Right lobe of liver (tissue), 6 donors: ENCODE measurements around the gene SLC2A1. TPM values are rescaled to one million over a fixed set of nuclear protein-coding genes. Genes with fewer than 3 reads are reported as not detected.

Experiments used
- ATAC-seq, 4 donors: fragments of 200-7000 bp; cut with Tn5 transposase; one replicate each; pipeline ENCODE4 v1.9.1; 2020; ENCODE audit warnings: mild to moderate bottlenecking in 4 of 4, moderate library complexity in 4 of 4
- DNase-seq, 3 donors: peaks; one replicate each; pipeline ENCODE4 v3.0.0-alpha.2; 2020
- H3K27ac ChIP-seq, 3 donors: fragments of 200-600 bp; one replicate each; pipeline ENCODE4 v1.8.0; 2022
- H3K27me3 ChIP-seq, 2 donors: fragments of 200-600 bp; one replicate each; pipeline ENCODE4 v1.8.0; 2022
- H3K36me3 ChIP-seq, 4 donors: fragments of 200-600 bp; sonication (generic) in 1 of 4; one replicate each; pipeline versions ENCODE4 v1.5.1 to v1.8.0; 2017 to 2022; ENCODE audit warnings: control low read depth in 1 of 4
- H3K4me1 ChIP-seq, 4 donors: fragments of 200-600 bp; sonication (generic) in 1 of 4; one replicate each; pipeline versions ENCODE4 v1.5.1 to v1.8.0; 2017 to 2022; ENCODE audit warnings: control low read depth in 1 of 4
- H3K4me3 ChIP-seq, 3 donors: fragments of 200-600 bp; one replicate each; pipeline ENCODE4 v1.8.0; 2022
- H3K9me3 ChIP-seq, 4 donors: fragments of 200-600 bp; sonication (generic) in 1 of 4; one replicate each; pipeline versions ENCODE4 v1.5.1 to v1.8.0; 2017 to 2022; ENCODE audit warnings: control low read depth in 1 of 4
- CTCF ChIP-seq, 4 donors: fragments of 200-600 bp in 3 of 4; fragments of 450-650 bp in 1 of 4; IDR thresholded peaks; one replicate each; pipeline versions ENCODE4 v1.5.1 to v1.8.0; 2016 to 2022; ENCODE audit warnings: antibody characterized with exemption in 4 of 4, mild to moderate bottlenecking in 2 of 4
- POLR2A ChIP-seq: fragments of 450-650 bp; IDR thresholded peaks from one replicate; pipeline ENCODE4 v1.6.1; 2017; ENCODE audit warnings: antibody characterized with exemption, mild to moderate bottlenecking
- WGBS: methylation state at CpG from one replicate; pipeline ENCODE4 v1.1.6; 2018; ENCODE audit warnings: low coverage, low lambda C conversion rate; ENCODE audit not compliant: insufficient coverage; ENCODE audit errors: missing lambda C conversion rate; 5-methylcytosine and 5-hydroxymethylcytosine counted together
- intact Hi-C, 2 donors: fragments of 100-400 bp; cut with DNase I; formaldehyde crosslinking; loops; one replicate each; pipeline versions ENCODE4 v1.11.2 to v1.14.1; 2022
- total RNA-seq, 6 experiments: library from RNA; depleted of rRNA in 2 of 6; stranded (reverse); fragments of >200 nt in 2 of 6; fragmentation: NEBNext Ultra II Directional in 3 of 6; extraction: Animal tissue kit (Norgen Biotek cat#: 25700) in 3 of 6; gene quantifications; one replicate each; pipeline versions ENCODE4 v1.1.0 to v1.2.4, GENCODE V29; 2016 to 2023
- donor health status: DM: no; HTN: yes; CAD: no.
- donor health status: DM: no; HTN: no; CAD: no.
- donor health status: DM: no; HTN: no; CAD: no.
- donor health status: DM: no; HTN: yes; CAD: no.
- donor health status: DM: no; HTN: yes; CAD: no.

The SLC2A1 gene
- total RNA-seq, 6 experiments from 2014 or later: 0.74 to 34.3 (median 5.8) TPM

- H3K27me3 ChIP-seq: no peaks in the 10 kb centered on the region
- TF ChIP-seq POLR2A (no peak), CTCF (IDR thresholded peaks at IDR 0.05) (no peak)
- intact Hi-C loops: no loop called here
- no peak overlapping the region for H3K4me3 ChIP-seq
- DNase-seq (peak in 1 of 3 donors; percentile 44), ATAC-seq (no peak)
- H3K4me1 ChIP-seq: no peaks in the 10 kb centered on the region
- H3K27ac ChIP-seq: no peak overlapping the region
- 66% methylated on average over 3 of the region's 3 CpGs for WGBS
- H3K36me3 ChIP-seq: no peaks in the 10 kb centered on the region
- H3K9me3 ChIP-seq: no peaks in the 10 kb centered on the region
Measured at GRCh38 chr1:42974767-42975437, 16.2 kb upstream of the SLC2A1 start.

GRCh38 chr1:42973799-42974198, 15.1 kb upstream of the SLC2A1 start:
- no peaks in the 10 kb centered on the region for H3K27me3 ChIP-seq
- no peak for TF ChIP-seq POLR2A
- TF ChIP-seq CTCF (IDR thresholded peaks at IDR 0.05): no peak
- no peaks in the 10 kb centered on the region for H3K4me1 ChIP-seq
- H3K36me3 ChIP-seq: no peaks in the 10 kb centered on the region
- no peak overlapping the region for H3K4me3 ChIP-seq
- intact Hi-C loops: no loop called here
- 93% methylated on average over 3 of the region's 3 CpGs for WGBS
- H3K9me3 ChIP-seq: no peaks in the 10 kb centered on the region
- H3K27ac ChIP-seq: no peak overlapping the region
- no peak for ATAC-seq
- DNase-seq: no peak

- H3K27ac ChIP-seq: no peak overlapping the region
Measured at GRCh38 chr1:42973286-42973685, 14.6 kb upstream of the SLC2A1 start.

GRCh38 chr1:42971841-42972291, 13.2 kb upstream of the SLC2A1 start:
- DNase-seq (no peak), ATAC-seq (no peak)
- 81% methylated on average over 4 of the region's 4 CpGs for WGBS
- no peaks in the 10 kb centered on the region for H3K4me1 ChIP-seq
- no peaks in the 10 kb centered on the region for H3K9me3 ChIP-seq
- TF ChIP-seq POLR2A (no peak), CTCF (IDR thresholded peaks at IDR 0.05) (no peak)
- H3K4me3 ChIP-seq: no peak overlapping the region
- no peak overlapping the region for H3K27ac ChIP-seq
- H3K27me3 ChIP-seq: no peaks in the 10 kb centered on the region
- no peaks in the 10 kb centered on the region for H3K36me3 ChIP-seq
- intact Hi-C loops: no loop called here

More at GRCh38 chr1:42973286-42973685, 14.6 kb upstream of the SLC2A1 start:
- Histone ChIP-seq H3K4me1 (no peaks in the 10 kb centered on the region), H3K4me3 (no peak overlapping the region), H3K9me3 (no peaks in the 10 kb centered on the region), H3K36me3 (no peaks in the 10 kb centered on the region), H3K27me3 (no peaks in the 10 kb centered on the region)
- ATAC-seq (no peak), DNase-seq (peak in 1 of 3 donors; percentile 33)
- no peak for TF ChIP-seq POLR2A
- TF ChIP-seq CTCF (IDR thresholded peaks at IDR 0.05): no peak
- intact Hi-C loops: no loop called here
- 100% methylated on average over 1 of the region's 11 CpGs for WGBS
